22Rv1 (cell line): ENCODE measurements around the gene UBE2U.

Source experiments
- ZFX ChIP-seq: fragments of 450-650 bp; IDR thresholded peaks from 2 replicates; pipeline ENCODE4 v1.6.1; 2017; ENCODE audit warnings: antibody characterized with exemption, borderline replicate concordance
- TF ChIP-seq, protein P1 (sequence below): fragments of 450-650 bp; IDR thresholded peaks from 2 replicates; pipeline ENCODE4 v1.5.1; 2017; ENCODE audit warnings: mild to moderate bottlenecking

DNA sequence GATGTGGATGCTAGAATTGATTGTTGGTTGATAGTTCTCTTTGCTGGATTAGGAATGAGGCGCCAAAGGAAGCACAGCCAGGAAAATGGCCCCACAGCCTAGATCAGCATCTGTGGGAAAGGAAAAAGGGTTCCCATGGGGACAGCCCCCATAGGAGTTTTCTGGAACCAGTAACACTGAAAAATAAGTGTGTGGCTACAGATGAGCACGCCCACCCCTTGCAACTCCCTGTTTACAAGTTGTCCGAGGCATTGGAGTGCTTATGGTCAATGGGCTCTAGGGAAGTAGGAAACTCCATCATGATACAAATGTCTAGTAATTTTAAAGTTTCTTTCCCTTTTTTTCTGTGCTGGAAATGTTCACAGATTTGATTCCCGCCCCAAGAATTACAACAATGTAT lies 23.8 kb upstream of the UBE2U start:
- TF ChIP-seq, protein P1, sequence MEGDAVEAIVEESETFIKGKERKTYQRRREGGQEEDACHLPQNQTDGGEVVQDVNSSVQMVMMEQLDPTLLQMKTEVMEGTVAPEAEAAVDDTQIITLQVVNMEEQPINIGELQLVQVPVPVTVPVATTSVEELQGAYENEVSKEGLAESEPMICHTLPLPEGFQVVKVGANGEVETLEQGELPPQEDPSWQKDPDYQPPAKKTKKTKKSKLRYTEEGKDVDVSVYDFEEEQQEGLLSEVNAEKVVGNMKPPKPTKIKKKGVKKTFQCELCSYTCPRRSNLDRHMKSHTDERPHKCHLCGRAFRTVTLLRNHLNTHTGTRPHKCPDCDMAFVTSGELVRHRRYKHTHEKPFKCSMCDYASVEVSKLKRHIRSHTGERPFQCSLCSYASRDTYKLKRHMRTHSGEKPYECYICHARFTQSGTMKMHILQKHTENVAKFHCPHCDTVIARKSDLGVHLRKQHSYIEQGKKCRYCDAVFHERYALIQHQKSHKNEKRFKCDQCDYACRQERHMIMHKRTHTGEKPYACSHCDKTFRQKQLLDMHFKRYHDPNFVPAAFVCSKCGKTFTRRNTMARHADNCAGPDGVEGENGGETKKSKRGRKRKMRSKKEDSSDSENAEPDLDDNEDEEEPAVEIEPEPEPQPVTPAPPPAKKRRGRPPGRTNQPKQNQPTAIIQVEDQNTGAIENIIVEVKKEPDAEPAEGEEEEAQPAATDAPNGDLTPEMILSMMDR: no peak
- TF ChIP-seq ZFX: no peak
